ENCODE results near the gene CSNK2A1.

DNA sequence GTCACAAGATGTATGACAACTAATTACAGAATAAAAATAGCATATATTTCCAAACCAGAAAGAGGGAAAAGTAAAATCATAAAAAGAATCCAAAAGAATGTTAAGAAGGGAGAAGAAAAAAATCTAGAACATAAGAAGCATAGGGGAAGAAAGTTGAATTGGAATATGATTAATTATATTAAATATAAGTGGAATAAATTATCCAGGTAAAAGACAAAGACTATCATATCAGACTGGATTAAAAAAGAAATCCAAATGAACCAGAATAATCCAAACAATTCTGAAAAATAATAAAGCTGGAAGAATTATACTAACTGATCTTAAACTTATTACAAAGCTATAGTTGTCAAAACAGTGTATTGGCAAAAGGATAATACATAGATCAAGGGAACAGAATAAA is 23.6 kb downstream of the CSNK2A1 start:
- TF ChIP-seq, protein P1, sequence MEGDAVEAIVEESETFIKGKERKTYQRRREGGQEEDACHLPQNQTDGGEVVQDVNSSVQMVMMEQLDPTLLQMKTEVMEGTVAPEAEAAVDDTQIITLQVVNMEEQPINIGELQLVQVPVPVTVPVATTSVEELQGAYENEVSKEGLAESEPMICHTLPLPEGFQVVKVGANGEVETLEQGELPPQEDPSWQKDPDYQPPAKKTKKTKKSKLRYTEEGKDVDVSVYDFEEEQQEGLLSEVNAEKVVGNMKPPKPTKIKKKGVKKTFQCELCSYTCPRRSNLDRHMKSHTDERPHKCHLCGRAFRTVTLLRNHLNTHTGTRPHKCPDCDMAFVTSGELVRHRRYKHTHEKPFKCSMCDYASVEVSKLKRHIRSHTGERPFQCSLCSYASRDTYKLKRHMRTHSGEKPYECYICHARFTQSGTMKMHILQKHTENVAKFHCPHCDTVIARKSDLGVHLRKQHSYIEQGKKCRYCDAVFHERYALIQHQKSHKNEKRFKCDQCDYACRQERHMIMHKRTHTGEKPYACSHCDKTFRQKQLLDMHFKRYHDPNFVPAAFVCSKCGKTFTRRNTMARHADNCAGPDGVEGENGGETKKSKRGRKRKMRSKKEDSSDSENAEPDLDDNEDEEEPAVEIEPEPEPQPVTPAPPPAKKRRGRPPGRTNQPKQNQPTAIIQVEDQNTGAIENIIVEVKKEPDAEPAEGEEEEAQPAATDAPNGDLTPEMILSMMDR (conservative IDR thresholded peaks at IDR 0.05 in 1 of 2, IDR thresholded peaks at IDR 0.05 in 1 of 2; ENCODE audit: extremely low read depth in 1 of 2, insufficient read depth in 1 of 2, low read depth in 1 of 2, low read length in 2 of 2), result no peak
- TF ChIP-seq EZH2 (IDR thresholded peaks at IDR 0.05; ENCODE audit: borderline replicate concordance, low read length), result no peak

Data from mammary epithelial cell (primary cell).